Measurements from ENCODE around the gene CASK.

CASK gene

DNA sequence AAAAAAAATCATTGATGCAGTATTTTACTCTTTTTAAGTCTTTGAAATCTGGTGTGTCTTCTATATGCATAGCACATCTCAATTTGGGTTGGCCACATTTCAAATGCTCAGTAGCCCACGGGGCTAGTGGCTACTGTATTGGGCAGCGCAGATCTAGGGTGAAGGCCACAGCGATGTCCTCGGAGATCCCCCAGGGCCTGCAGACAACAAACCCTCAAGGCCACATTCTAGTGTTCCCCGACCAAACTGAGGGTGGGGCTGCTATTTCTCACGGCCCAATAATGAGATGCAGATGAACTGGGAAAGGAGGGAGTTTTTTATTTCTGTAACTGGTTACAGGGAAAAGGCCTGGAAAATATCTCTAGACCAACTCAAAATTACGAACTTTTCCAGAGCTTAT is 452.6 kb downstream of the CASK start:
- H3K9me3 ChIP-seq: no peaks in the 10 kb centered on the region
- H3K4me1 ChIP-seq (ENCODE audit: control insufficient read depth in 1 of 2, insufficient read depth in 1 of 2, low read depth in 1 of 2, low read length in 1 of 2): no peaks in the 10 kb centered on the region
- H3K4me3 ChIP-seq (ENCODE audit: low read depth in 1 of 2, low read length in 1 of 2): no peak overlapping the region
- no peaks in the 10 kb centered on the region for H3K36me3 ChIP-seq
- TF ChIP-seq, protein P1, sequence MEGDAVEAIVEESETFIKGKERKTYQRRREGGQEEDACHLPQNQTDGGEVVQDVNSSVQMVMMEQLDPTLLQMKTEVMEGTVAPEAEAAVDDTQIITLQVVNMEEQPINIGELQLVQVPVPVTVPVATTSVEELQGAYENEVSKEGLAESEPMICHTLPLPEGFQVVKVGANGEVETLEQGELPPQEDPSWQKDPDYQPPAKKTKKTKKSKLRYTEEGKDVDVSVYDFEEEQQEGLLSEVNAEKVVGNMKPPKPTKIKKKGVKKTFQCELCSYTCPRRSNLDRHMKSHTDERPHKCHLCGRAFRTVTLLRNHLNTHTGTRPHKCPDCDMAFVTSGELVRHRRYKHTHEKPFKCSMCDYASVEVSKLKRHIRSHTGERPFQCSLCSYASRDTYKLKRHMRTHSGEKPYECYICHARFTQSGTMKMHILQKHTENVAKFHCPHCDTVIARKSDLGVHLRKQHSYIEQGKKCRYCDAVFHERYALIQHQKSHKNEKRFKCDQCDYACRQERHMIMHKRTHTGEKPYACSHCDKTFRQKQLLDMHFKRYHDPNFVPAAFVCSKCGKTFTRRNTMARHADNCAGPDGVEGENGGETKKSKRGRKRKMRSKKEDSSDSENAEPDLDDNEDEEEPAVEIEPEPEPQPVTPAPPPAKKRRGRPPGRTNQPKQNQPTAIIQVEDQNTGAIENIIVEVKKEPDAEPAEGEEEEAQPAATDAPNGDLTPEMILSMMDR (IDR thresholded peaks at IDR 0.05): no peak
- no peaks in the 10 kb centered on the region for H3K27me3 ChIP-seq
- no peak overlapping the region for H3K27ac ChIP-seq

DNA sequence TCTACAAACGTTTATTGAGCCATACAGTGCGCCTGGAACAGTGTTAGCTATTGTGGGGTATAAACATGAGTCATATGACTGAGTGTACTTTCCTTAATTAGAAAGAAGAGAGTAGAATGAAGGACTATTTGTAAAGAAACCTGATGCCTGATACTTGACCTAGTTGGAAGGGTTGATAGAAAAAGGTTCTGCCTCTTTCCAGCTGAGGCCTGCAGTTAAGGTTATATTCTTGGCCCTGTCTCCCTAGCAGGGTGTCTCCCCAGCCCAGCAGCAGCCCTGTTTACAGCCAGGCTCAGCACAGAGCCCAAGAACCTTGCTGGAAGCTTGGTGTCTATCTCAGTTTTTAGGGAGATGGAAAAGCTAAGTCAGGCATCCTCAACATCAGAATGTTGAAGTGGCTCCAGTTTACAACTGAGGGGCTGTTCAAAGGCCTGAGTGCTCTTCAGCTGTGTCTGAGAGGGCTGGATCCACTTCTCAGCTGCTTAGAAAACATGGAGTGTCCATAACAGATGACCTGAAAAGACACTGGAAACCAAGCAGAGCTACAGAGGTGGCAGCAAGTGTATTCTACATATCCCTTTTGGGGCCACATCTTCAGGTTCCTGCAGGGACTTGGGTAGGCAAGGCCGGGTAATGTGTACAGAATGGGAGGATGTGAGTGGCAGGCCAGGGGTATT is 454.6 kb downstream of the CASK start:
- TF ChIP-seq, protein P1 (IDR thresholded peaks at IDR 0.05): no peak
- H3K27ac ChIP-seq: no peak overlapping the region
- no peaks in the 10 kb centered on the region for H3K27me3 ChIP-seq
- H3K36me3 ChIP-seq: no peaks in the 10 kb centered on the region
- H3K9me3 ChIP-seq: no peaks in the 10 kb centered on the region
- no peak overlapping the region for H3K4me3 ChIP-seq (ENCODE audit: low read depth in 1 of 2, low read length in 1 of 2)
- no peaks in the 10 kb centered on the region for H3K4me1 ChIP-seq (ENCODE audit: control insufficient read depth in 1 of 2, insufficient read depth in 1 of 2, low read depth in 1 of 2, low read length in 1 of 2)

Measured in neutrophil (primary cell).